ENCODE data around the gene HNRNPH1.
"Not testable (repeated sequence)": the region's sequence is repeated elsewhere in the genome, so short reads cannot be mapped to it uniquely, and the experiment has no call there.

DNA sequence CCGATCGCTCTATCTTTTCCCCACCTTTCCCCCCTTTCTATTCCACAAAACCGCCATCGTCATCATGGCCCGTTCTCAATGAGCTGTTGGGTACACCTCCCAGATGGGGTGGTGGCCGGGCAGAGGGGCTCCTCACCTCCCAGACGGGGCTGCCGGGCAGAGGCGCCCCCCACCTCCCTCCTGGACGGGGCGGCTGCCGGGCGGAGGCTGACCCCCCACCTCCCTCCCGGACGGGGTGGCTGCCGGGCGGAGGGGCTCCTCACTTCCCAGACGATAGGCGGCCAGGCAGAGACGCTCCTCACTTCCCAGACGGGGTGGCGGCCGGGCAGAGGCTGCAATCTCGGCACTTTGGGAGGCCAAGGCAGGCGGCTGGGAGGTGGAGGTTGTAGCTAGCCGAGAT is 26.8 kb upstream of the HNRNPH1 start:
- not testable (repeated sequence) for TF ChIP-seq POLR2A (IDR thresholded peaks at IDR 0.05)
- TF ChIP-seq, protein P1, sequence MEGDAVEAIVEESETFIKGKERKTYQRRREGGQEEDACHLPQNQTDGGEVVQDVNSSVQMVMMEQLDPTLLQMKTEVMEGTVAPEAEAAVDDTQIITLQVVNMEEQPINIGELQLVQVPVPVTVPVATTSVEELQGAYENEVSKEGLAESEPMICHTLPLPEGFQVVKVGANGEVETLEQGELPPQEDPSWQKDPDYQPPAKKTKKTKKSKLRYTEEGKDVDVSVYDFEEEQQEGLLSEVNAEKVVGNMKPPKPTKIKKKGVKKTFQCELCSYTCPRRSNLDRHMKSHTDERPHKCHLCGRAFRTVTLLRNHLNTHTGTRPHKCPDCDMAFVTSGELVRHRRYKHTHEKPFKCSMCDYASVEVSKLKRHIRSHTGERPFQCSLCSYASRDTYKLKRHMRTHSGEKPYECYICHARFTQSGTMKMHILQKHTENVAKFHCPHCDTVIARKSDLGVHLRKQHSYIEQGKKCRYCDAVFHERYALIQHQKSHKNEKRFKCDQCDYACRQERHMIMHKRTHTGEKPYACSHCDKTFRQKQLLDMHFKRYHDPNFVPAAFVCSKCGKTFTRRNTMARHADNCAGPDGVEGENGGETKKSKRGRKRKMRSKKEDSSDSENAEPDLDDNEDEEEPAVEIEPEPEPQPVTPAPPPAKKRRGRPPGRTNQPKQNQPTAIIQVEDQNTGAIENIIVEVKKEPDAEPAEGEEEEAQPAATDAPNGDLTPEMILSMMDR (IDR thresholded peaks at IDR 0.05): not testable (repeated sequence)
